Liver (tissue), 3 donors: ENCODE measurements around the gene IL17RE.

Source experiments
- CTCF ChIP-seq: fragments of 150-350 bp; IDR thresholded peaks from 2 replicates; pipeline ENCODE4 v1.5.1; 2017; ENCODE audit warnings: improper control_type of control experiment, low read depth, low read length; ENCODE audit not compliant: missing input control
- RAD21 ChIP-seq, 2 donors: IDR thresholded peaks; 2 replicates each; pipeline ENCODE4 v1.6.1; 2016; ENCODE audit warnings: antibody characterized with exemption in 2 of 2, mild to moderate bottlenecking in 2 of 2
- REST ChIP-seq: IDR thresholded peaks from 2 replicates; pipeline ENCODE4 v1.6.1; 2016; ENCODE audit warnings: antibody characterized with exemption, mild to moderate bottlenecking
- RXRA ChIP-seq, 2 donors: IDR thresholded peaks; 2 replicates each; pipeline ENCODE4 v1.6.1; 2017 to 2018; ENCODE audit warnings: antibody characterized with exemption in 2 of 2, mild to moderate bottlenecking in 1 of 2
- SP1 ChIP-seq: IDR thresholded peaks from 2 replicates; pipeline ENCODE4 v1.6.1; 2018; ENCODE audit warnings: antibody characterized with exemption, mild to moderate bottlenecking
- TAF1 ChIP-seq: conservative IDR thresholded peaks from 2 replicates; pipeline ENCODE4 v1.6.1; 2016; ENCODE audit warnings: antibody characterized with exemption, mild to moderate bottlenecking
- YY1 ChIP-seq: IDR thresholded peaks from 2 replicates; pipeline ENCODE4 v1.6.1; 2016; ENCODE audit warnings: antibody characterized with exemption, mild to moderate bottlenecking
- donor health status: healthy.
- donor health status: healthy.

GRCh38 chr3:9957214-9957613, 54.6 kb downstream of the IL17RE start:
- TF ChIP-seq CTCF (no peak), SP1 (no peak), RAD21 (IDR thresholded peaks at IDR 0.05) (no peak), YY1 (no peak), REST (no peak), TAF1 (no peak), RXRA (IDR thresholded peaks at IDR 0.05) (no peak)
